GM18870 (cell line): Measurements from ENCODE around the gene TIMM10.

Experiments
- ATAC-seq: cut with Tn5 transposase; IDR thresholded peaks from one replicate; pipeline ENCODE4 v1.9.1; 2021; ENCODE audit warnings: moderate library complexity; ENCODE audit not compliant: unreplicated experiment

The TIMM10 gene

GRCh38 chr11:57485217-57485990 is 45.1 kb downstream of the TIMM10 start:
- ATAC-seq: no peak

- ATAC-seq: peak; percentile 69
Measured at GRCh38 chr11:57484141-57484710, 46.3 kb downstream of the TIMM10 start.

GRCh38 chr11:57483562-57483918 is 47.0 kb downstream of the TIMM10 start:
- no peak for ATAC-seq

GRCh38 chr11:57482782-57483561 is 47.6 kb downstream of the TIMM10 start:
- no peak for ATAC-seq

GRCh38 chr11:57481915-57482781 is 48.4 kb downstream of the TIMM10 start:
- no peak for ATAC-seq

GRCh38 chr11:57481315-57481714 is 49.2 kb downstream of the TIMM10 start:
- no peak for ATAC-seq

GRCh38 chr11:57480409-57481137 is 50.0 kb downstream of the TIMM10 start:
- no peak for ATAC-seq

- no peak for ATAC-seq
Measured at GRCh38 chr11:57479911-57480310, 50.6 kb downstream of the TIMM10 start.

GRCh38 chr11:57479021-57479663 is 51.4 kb downstream of the TIMM10 start:
- ATAC-seq: no peak
